H1 (cell line): Measurements from ENCODE around the gene RRP1. TPM values are rescaled to one million over a fixed set of nuclear protein-coding genes. Genes with fewer than 3 reads are reported as not detected.

ENCODE experiments used
- CTCF ChIA-PET: fragments of 300-600 bp; sonication (Branson Sonifier 250); formaldehyde crosslinking; loops from one replicate; lab custom pipeline; 2021; ENCODE audit not compliant: partially characterized antibody; lab: Charles Lee
- POLR2A ChIA-PET: fragments of 300-600 bp; sonication (Branson Sonifier 250); formaldehyde crosslinking; loops from one replicate; lab custom pipeline; 2021; ENCODE audit warnings: inconsistent platforms; ENCODE audit not compliant: partially characterized antibody; lab: Charles Lee
- DNase-seq, 2 experiments: peaks; one replicate each; pipeline versions ENCODE4 v3.0.0 to v3.0.0-alpha.2; 2010 to 2022; ENCODE audit warnings: low spot score in 2 of 2, low read depth in 1 of 2, mixed read lengths in 1 of 2
- FAIRE-seq: peaks from 2 replicates; lab custom pipeline; 2011; peaks lifted over from hg19 to GRCh38; lab: Jason Lieb, UNC
- H2AFZ ChIP-seq: 2 replicates; pipeline ENCODE4 v1.8.1; 2012; ENCODE audit warnings: low read length, inconsistent platforms
- H2AK5ac ChIP-seq: 2 replicates; pipeline ENCODE4 v1.6.1; 2013; ENCODE audit warnings: low read depth, low read length
- H2BK120ac ChIP-seq: replicated peaks from 2 replicates; pipeline ENCODE3; 2013; ENCODE audit warnings: low read depth, low read length, inconsistent platforms
- H2BK12ac ChIP-seq: 2 replicates; pipeline ENCODE4 v1.6.1; 2013; ENCODE audit warnings: low read depth, low read length
- H2BK15ac ChIP-seq: 2 replicates; pipeline ENCODE4 v1.6.1; 2013; ENCODE audit warnings: low read length
- H2BK20ac ChIP-seq: 2 replicates; pipeline ENCODE4 v1.6.1; 2013; ENCODE audit warnings: low read length
- H2BK5ac ChIP-seq: 2 replicates; pipeline ENCODE4 v1.6.1; 2013; ENCODE audit warnings: low read depth, low read length
- H3K14ac ChIP-seq: 2 replicates; pipeline ENCODE4 v1.6.1; 2013; ENCODE audit warnings: inconsistent platforms; ENCODE audit not compliant: insufficient read length
- H3K18ac ChIP-seq: 2 replicates; pipeline ENCODE4 v1.6.1; 2013; ENCODE audit warnings: low read length; ENCODE audit errors: extremely low read depth
- H3K23ac ChIP-seq: 2 replicates; pipeline ENCODE4 v1.6.1; 2013; ENCODE audit warnings: inconsistent platforms; ENCODE audit not compliant: insufficient read length
- H3K23me2 ChIP-seq: 2 replicates; pipeline ENCODE4 v1.6.1; 2013; ENCODE audit warnings: low read depth, low read length
- H3K27ac ChIP-seq: 2 replicates; pipeline ENCODE4 v1.6.1; 2011; ENCODE audit warnings: low read depth, low read length, inconsistent platforms
- H3K27me3 ChIP-seq, 4 experiments: replicated peaks in 1 of 4; 1 replicate in 1 of 4; 2 replicates in 3 of 4; pipeline versions ENCODE4 v1.6.1 to v1.8.1; 2011 to 2013; ENCODE audit warnings: low read length in 3 of 4, mild to moderate bottlenecking in 3 of 4, inconsistent platforms in 2 of 4, mixed read lengths in 2 of 4, moderate library complexity in 1 of 4; ENCODE audit not compliant: control insufficient read depth in 3 of 4, insufficient read depth in 3 of 4; ENCODE audit errors: extremely low read depth in 1 of 4
- H3K36me3 ChIP-seq, 4 experiments: 2 replicates each; pipeline versions ENCODE4 v1.6.1 to v1.8.1; 2011 to 2013; ENCODE audit warnings: mild to moderate bottlenecking in 4 of 4, low read length in 3 of 4, moderate library complexity in 2 of 4, control low read depth in 1 of 4, inconsistent platforms in 1 of 4; ENCODE audit not compliant: insufficient read depth in 4 of 4, control insufficient read depth in 2 of 4
- H3K4ac ChIP-seq: replicated peaks from 2 replicates; pipeline ENCODE3; 2013; ENCODE audit warnings: low read length, low read depth, mixed read lengths, inconsistent platforms; ENCODE audit not compliant: insufficient read length
- H3K4me1 ChIP-seq, 4 experiments: replicated peaks in 1 of 4; 1 replicate in 1 of 4; 2 replicates in 3 of 4; pipeline versions ENCODE4 v1.6.1 to v1.8.1; 2011 to 2013; ENCODE audit warnings: low read length in 3 of 4, inconsistent platforms in 2 of 4, mixed read lengths in 1 of 4; ENCODE audit not compliant: insufficient read depth in 4 of 4, control insufficient read depth in 3 of 4
- H3K4me2 ChIP-seq, 2 experiments: 2 replicates each; pipeline versions ENCODE4 v1.6.1 to v1.8.1; 2011 to 2013; ENCODE audit warnings: low read depth in 2 of 2, low read length in 2 of 2, control low read depth in 1 of 2, inconsistent platforms in 1 of 2, mild to moderate bottlenecking in 1 of 2; ENCODE audit not compliant: insufficient read depth in 1 of 2
- H3K4me3 ChIP-seq, 4 experiments: fragments of 200-600, 300-600 bp in 1 of 4; sonication (generic), shearing (Covaris generic), sonication (Bioruptor Twin) in 1 of 4; 2 replicates each; pipeline versions ENCODE4 v1.5.1 to v1.8.1; 2011 to 2016; ENCODE audit warnings: low read length in 4 of 4, low read depth in 3 of 4, control low read depth in 2 of 4, inconsistent platforms in 2 of 4, mild to moderate bottlenecking in 2 of 4, mixed read lengths in 1 of 4, moderate library complexity in 1 of 4; ENCODE audit not compliant: insufficient read depth in 2 of 4; ENCODE audit errors: extremely low read depth in 1 of 4
- H3K56ac ChIP-seq: replicated peaks from 2 replicates; pipeline ENCODE3; 2013; ENCODE audit warnings: low read depth, mild to moderate bottlenecking, mixed read lengths, low read length, inconsistent platforms; ENCODE audit not compliant: insufficient read length
- H3K79me1 ChIP-seq: 2 replicates; pipeline ENCODE4 v1.6.1; 2013; ENCODE audit warnings: low read depth, low read length, control low read depth
- H3K79me2 ChIP-seq, 2 experiments: 2 replicates each; pipeline versions ENCODE4 v1.6.1 to v1.8.1; 2012 to 2013; ENCODE audit warnings: low read length in 2 of 2, mild to moderate bottlenecking in 2 of 2, inconsistent platforms in 1 of 2; ENCODE audit not compliant: insufficient read depth in 2 of 2, control insufficient read depth in 1 of 2
- H3K9ac ChIP-seq, 4 experiments: replicated peaks in 1 of 4; 1 replicate in 1 of 4; 2 replicates in 3 of 4; pipeline versions ENCODE4 v1.6.1 to v1.8.1; 2011 to 2013; ENCODE audit warnings: low read depth in 3 of 4, low read length in 3 of 4, control low read depth in 2 of 4, mild to moderate bottlenecking in 2 of 4, moderate library complexity in 2 of 4, inconsistent platforms in 1 of 4; ENCODE audit errors: extremely low read depth in 1 of 4
- H3K9me3 ChIP-seq, 2 experiments: 2 replicates each; pipeline versions ENCODE4 v1.6.1 to v1.8.1; 2012 to 2013; ENCODE audit warnings: mild to moderate bottlenecking in 2 of 2, moderate library complexity in 2 of 2, control low read depth in 1 of 2, inconsistent platforms in 1 of 2, low read depth in 1 of 2, low read length in 1 of 2, mixed read lengths in 1 of 2; ENCODE audit not compliant: insufficient read depth in 2 of 2
- H4K20me1 ChIP-seq, 2 experiments: replicated peaks in 1 of 2; 2 replicates each; pipeline versions ENCODE3 to v1.8.1; 2011 to 2013; ENCODE audit warnings: inconsistent platforms in 2 of 2, low read length in 2 of 2, mild to moderate bottlenecking in 1 of 2; ENCODE audit not compliant: insufficient read depth in 2 of 2, control insufficient read depth in 1 of 2
- H4K5ac ChIP-seq: 2 replicates; pipeline ENCODE4 v1.6.1; 2013; ENCODE audit warnings: low read length, low read depth, mixed read lengths, inconsistent platforms; ENCODE audit not compliant: insufficient read length
- H4K8ac ChIP-seq: 2 replicates; pipeline ENCODE4 v1.8.0; 2013; ENCODE audit warnings: mild to moderate bottlenecking, moderate library complexity, low read length, inconsistent platforms; ENCODE audit not compliant: insufficient read depth; ENCODE audit errors: extremely low read depth
- H4K91ac ChIP-seq: replicated peaks from 2 replicates; pipeline ENCODE3; 2013; ENCODE audit warnings: low read length, mixed read lengths, inconsistent platforms; ENCODE audit not compliant: insufficient read length
- BCL11A ChIP-seq, 2 experiments: IDR thresholded peaks; one replicate each; pipeline ENCODE4 v1.6.1; 2011; ENCODE audit warnings: low read depth in 2 of 2, low read length in 2 of 2, mild to moderate bottlenecking in 2 of 2
- BRCA1 ChIP-seq: IDR thresholded peaks from 2 replicates; pipeline ENCODE4 v1.6.1; 2012; ENCODE audit warnings: low read depth, low read length, improper control_type of control experiment
- CEBPB ChIP-seq: IDR thresholded peaks from 2 replicates; pipeline ENCODE4 v1.6.1; 2012; ENCODE audit warnings: low read depth, low read length
- CHD1 ChIP-seq: IDR thresholded peaks from 2 replicates; pipeline ENCODE4 v1.6.1; 2012; ENCODE audit warnings: low read depth, low read length, improper control_type of control experiment
- KDM1A ChIP-seq: fragments of 200-600, 300-600 bp; sonication (generic); IDR thresholded peaks from 2 replicates; pipeline ENCODE4 v1.7.1; 2016; ENCODE audit warnings: mild to moderate bottlenecking, low read length, borderline replicate concordance
- MAFK ChIP-seq: IDR thresholded peaks from 2 replicates; pipeline ENCODE4 v1.6.1; 2012; ENCODE audit warnings: low read depth, mild to moderate bottlenecking, improper control_type of control experiment, low read length
- POU5F1 ChIP-seq: IDR thresholded peaks from 2 replicates; pipeline ENCODE4 v1.6.1; 2011; ENCODE audit warnings: low read depth, mild to moderate bottlenecking, low read length, moderate library complexity
- RAD21 ChIP-seq, 2 experiments: IDR thresholded peaks in 1 of 2; conservative IDR thresholded peaks in 1 of 2; 2 replicates each; pipeline ENCODE4 v1.6.1; 2011; ENCODE audit warnings: low read depth in 2 of 2, low read length in 2 of 2, improper control_type of control experiment in 1 of 2, inconsistent platforms in 1 of 2, mild to moderate bottlenecking in 1 of 2, moderate library complexity in 1 of 2
- RBBP5 ChIP-seq: IDR thresholded peaks from 2 replicates; pipeline ENCODE4 v1.7.1; 2012; ENCODE audit warnings: low read depth, mild to moderate bottlenecking, inconsistent platforms, low read length, moderate library complexity, borderline replicate concordance
- SRF ChIP-seq: IDR thresholded peaks from 2 replicates; pipeline ENCODE4 v1.6.1; 2011; ENCODE audit warnings: mild to moderate bottlenecking, low read depth, low read length, moderate library complexity
- WGBS, 2 experiments: shearing (Covaris generic) in 1 of 2; methylation state at CpG; one replicate each; pipeline versions ENCODE4 v1.1.6 to v1.1.7; 2013 to 2015; ENCODE audit warnings: low lambda C conversion rate in 2 of 2, mixed read lengths in 2 of 2, inconsistent platforms in 1 of 2, low coverage in 1 of 2, missing lambda C conversion rate in 1 of 2; ENCODE audit not compliant: insufficient replicate concordance in 2 of 2, insufficient coverage in 1 of 2, insufficient read length in 1 of 2; ENCODE audit errors: extremely low coverage in 1 of 2, missing lambda C conversion rate in 1 of 2; 5-methylcytosine and 5-hydroxymethylcytosine counted together
- polyA plus RNA-seq, 7 experiments: library from polyadenylated mRNA; depleted of rRNA in 3 of 7; stranded (reverse) in 5 of 7; unstranded in 2 of 7; fragments of >200 nt in 5 of 7; fragments of 200-250 nt in 2 of 7; gene quantifications; 1 replicate in 5 of 7; 2 replicates in 1 of 7; 4 replicates in 1 of 7; pipeline versions ENCODE4 v1.2.1 to v1.2.3, GENCODE V29; 2011 to 2013; ENCODE audit warnings: missing spikeins in 2 of 7, mixed read lengths in 2 of 7
- total RNA-seq: library from RNA; stranded (reverse); fragmentation: NEBNext Ultra II Directional; extraction: Animal tissue kit (Norgen Biotek cat#: 25700); gene quantifications from 2 replicates; pipeline ENCODE4 v1.2.1, GENCODE V29; 2021

RRP1 gene
- total and polyA plus RNA-seq, 2 of the 8 experiments (the other 6 are each of a cell fraction or from before 2014, with no cell fraction given), result 11.6 to 55.2 TPM

DNA sequence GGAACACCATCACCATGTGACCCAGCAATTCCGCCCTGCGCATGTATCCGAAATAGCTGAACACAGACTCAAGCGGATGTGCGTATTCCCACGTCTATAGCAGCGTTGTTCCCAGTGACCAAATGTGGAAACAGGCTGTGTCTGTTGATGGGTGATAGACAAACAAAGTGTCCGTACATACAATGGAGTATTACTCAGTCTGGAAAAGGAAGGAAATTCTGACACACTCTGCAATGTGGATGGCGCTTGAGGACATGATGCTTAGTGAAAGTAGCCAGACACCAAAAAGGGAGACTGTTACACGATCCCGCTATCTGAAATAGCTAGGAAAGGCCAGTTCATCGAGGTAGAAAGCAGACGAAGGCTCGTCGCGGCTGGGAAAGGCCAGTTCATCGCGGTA lies 44.7 kb upstream of the RRP1 start:
- no peak overlapping the region for H2BK5ac ChIP-seq
- peaks cover 0 to 9% (median 4%) of the 10 kb centered on the region in 4 experiments; a peak in 5 of 7 replicates for H3K4me1 ChIP-seq
- no peak overlapping the region for H3K4ac ChIP-seq
- TF ChIP-seq CHD1, result no peak
- TF ChIP-seq KDM1A, result no peak
- no peak for TF ChIP-seq RAD21 (IDR thresholded peaks at IDR 0.05 in 1 of 2, conservative IDR thresholded peaks at IDR 0.05 in 1 of 2; ENCODE audit: low read depth in 2 of 2, low read length in 2 of 2)
- no peak for TF ChIP-seq RBBP5
- TF ChIP-seq MAFK, result no peak
- TF ChIP-seq SRF, result no peak
- TF ChIP-seq BCL11A (IDR thresholded peaks at IDR 0.05; ENCODE audit: low read depth in 2 of 2, low read length in 2 of 2), result no peak
- no peak for TF ChIP-seq CEBPB
- no peak for TF ChIP-seq POU5F1
- TF ChIP-seq BRCA1, result no peak
- no peak overlapping the region for H3K4me2 ChIP-seq
- ChIA-PET CTCF (no interaction called here), POLR2A (no interaction called here)
- H3K14ac ChIP-seq, result no peak overlapping the region
- no peak overlapping the region for H2AK5ac ChIP-seq
- no peaks in the 10 kb centered on the region for H3K27me3 ChIP-seq
- no peak overlapping the region for H2BK120ac ChIP-seq
- no peak overlapping the region for H4K91ac ChIP-seq
- H3K4me3 ChIP-seq, result no peak overlapping the region
- DNase-seq (no peak), FAIRE-seq (no peak)
- H3K9me3 ChIP-seq, result no peaks in the 10 kb centered on the region
- WGBS, 2 experiments, result 96% methylated on average over 18 of the region's 18 CpGs; no CpG with 5 or more reads in 1 of the 2 experiments
- no peak overlapping the region for H2BK15ac ChIP-seq
- H3K27ac ChIP-seq, result no peak overlapping the region
- no peak overlapping the region for H3K56ac ChIP-seq
- no peak overlapping the region for H2BK20ac ChIP-seq
- no peak overlapping the region for H2BK12ac ChIP-seq
- no peaks in the 10 kb centered on the region for H3K23me2 ChIP-seq
- H2AFZ ChIP-seq, result no peak overlapping the region
- H3K9ac ChIP-seq, result no peak overlapping the region
- peaks cover 0 to 14% (median 13%) of the 10 kb centered on the region in 4 experiments; a peak in 6 of 8 replicates for H3K36me3 ChIP-seq
- H3K79me1 ChIP-seq, result 0 out of 2 replicates have a peak, but pooled peaks cover 2% of the 10 kb centered on the region
- no peak overlapping the region for H4K5ac ChIP-seq
- H3K79me2 ChIP-seq, result no peaks in the 10 kb centered on the region
- no peak overlapping the region for H3K23ac ChIP-seq
- H4K8ac ChIP-seq, result no peak overlapping the region
- peaks cover 0 to 7% of the 10 kb centered on the region in 2 experiments for H4K20me1 ChIP-seq
- no peak overlapping the region for H3K18ac ChIP-seq
